Osteocyte (in vitro differentiated cells): Measurements from ENCODE around the gene DNM2. TPM values are rescaled to one million over a fixed set of nuclear protein-coding genes. Genes with fewer than 3 reads are reported as not detected.
"Not testable (repeated sequence)": the region's sequence is repeated elsewhere in the genome, so short reads cannot be mapped to it uniquely, and the experiment has no call there.

Experiments
- DNase-seq: peaks from one replicate; pipeline ENCODE4 v3.0.0; 2021; ENCODE audit warnings: mixed read lengths; ENCODE audit not compliant: unreplicated experiment; ENCODE audit errors: extremely low spot score
- H3K27ac Mint-ChIP-seq: one replicate; pipeline ENCODE4 v1.8.0; 2021; ENCODE audit warnings: mild to moderate bottlenecking, mixed read lengths; ENCODE audit not compliant: unreplicated experiment
- H3K27me3 Mint-ChIP-seq: one replicate; pipeline ENCODE4 v1.8.0; 2021; ENCODE audit warnings: mixed read lengths; ENCODE audit not compliant: unreplicated experiment
- H3K36me3 Mint-ChIP-seq: one replicate; pipeline ENCODE4 v1.8.0; 2021; ENCODE audit warnings: mixed read lengths; ENCODE audit not compliant: unreplicated experiment
- H3K4me1 Mint-ChIP-seq: one replicate; pipeline ENCODE4 v1.8.0; 2021; ENCODE audit warnings: mixed read lengths; ENCODE audit not compliant: unreplicated experiment
- H3K4me3 Mint-ChIP-seq: one replicate; pipeline ENCODE4 v1.8.0; 2021; ENCODE audit warnings: mild to moderate bottlenecking, moderate library complexity, mixed read lengths; ENCODE audit not compliant: unreplicated experiment
- H3K9me3 Mint-ChIP-seq: one replicate; pipeline ENCODE4 v1.8.0; 2021; ENCODE audit warnings: mixed read lengths; ENCODE audit not compliant: unreplicated experiment
- microRNA-seq: library from miRNA; unstranded; fragments of <30 nt; microRNA quantifications from one replicate; pipeline ENCODE4 v1.1.0, GENCODE V29; 2020; ENCODE audit not compliant: unreplicated experiment
- total RNA-seq: library from RNA; stranded (reverse); gene quantifications from 2 replicates; pipeline ENCODE4 v1.2.1, GENCODE V29; 2021
- TF ChIP-seq, protein P1 (sequence below): fragments of 200-600 bp; sonication (generic); IDR thresholded peaks from 2 replicates; pipeline ENCODE4 v1.5.0; 2021; ENCODE audit warnings: antibody characterized with exemption, mild to moderate bottlenecking, moderate library complexity

The DNM2 gene
- total RNA-seq, 1 donor from 2014 or later: 157 TPM

DNA sequence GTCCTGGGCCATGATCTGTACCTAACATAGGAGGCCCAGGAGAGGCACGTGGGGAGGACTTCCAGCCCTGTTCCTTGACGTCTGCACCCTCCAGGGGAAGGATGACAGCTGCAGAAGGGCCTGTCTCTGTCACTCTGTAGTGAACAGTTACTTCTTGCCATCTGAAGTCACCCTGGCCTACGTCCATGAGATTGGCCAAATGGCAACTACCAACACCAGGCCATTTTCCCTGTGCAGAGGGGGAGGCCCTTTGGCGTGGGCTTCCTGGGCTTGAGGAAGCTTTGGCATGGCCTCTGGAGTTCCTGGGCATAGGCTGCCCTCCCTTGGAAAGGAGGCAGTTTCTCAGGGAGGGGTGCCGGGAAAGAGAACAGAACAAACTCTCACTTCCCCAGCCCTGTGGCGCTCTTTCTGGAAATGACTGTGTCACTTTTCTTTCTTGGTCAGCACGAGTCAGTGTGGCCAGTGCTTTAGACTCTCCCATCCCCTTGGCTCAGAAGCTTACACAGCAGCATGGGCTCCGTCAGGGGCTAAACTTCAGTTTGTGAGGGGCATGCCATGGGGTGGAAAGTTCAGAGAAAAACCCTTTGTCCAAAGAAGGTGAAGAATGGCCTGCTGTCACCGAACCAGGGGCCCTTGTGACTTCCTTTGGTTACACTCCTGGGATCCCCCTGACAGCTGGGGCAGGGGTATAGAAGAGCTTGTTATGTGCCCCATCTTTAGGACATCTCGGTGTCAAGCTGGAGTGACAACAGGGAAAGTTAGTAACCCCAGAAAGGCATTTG, 158.8 kb downstream of the DNM2 start:
- H3K4me1 Mint-ChIP-seq: peaks cover 37% of the 10 kb centered on the region
- H3K27ac Mint-ChIP-seq: peak overlapping the region; percentile 60
- no peak overlapping the region for H3K4me3 Mint-ChIP-seq
- H3K36me3 Mint-ChIP-seq: peaks cover 3% of the 10 kb centered on the region
- TF ChIP-seq, protein P1, sequence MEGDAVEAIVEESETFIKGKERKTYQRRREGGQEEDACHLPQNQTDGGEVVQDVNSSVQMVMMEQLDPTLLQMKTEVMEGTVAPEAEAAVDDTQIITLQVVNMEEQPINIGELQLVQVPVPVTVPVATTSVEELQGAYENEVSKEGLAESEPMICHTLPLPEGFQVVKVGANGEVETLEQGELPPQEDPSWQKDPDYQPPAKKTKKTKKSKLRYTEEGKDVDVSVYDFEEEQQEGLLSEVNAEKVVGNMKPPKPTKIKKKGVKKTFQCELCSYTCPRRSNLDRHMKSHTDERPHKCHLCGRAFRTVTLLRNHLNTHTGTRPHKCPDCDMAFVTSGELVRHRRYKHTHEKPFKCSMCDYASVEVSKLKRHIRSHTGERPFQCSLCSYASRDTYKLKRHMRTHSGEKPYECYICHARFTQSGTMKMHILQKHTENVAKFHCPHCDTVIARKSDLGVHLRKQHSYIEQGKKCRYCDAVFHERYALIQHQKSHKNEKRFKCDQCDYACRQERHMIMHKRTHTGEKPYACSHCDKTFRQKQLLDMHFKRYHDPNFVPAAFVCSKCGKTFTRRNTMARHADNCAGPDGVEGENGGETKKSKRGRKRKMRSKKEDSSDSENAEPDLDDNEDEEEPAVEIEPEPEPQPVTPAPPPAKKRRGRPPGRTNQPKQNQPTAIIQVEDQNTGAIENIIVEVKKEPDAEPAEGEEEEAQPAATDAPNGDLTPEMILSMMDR: no peak
- H3K27me3 Mint-ChIP-seq: no peaks in the 10 kb centered on the region
- H3K9me3 Mint-ChIP-seq: no peaks in the 10 kb centered on the region
- DNase-seq: no peak

GRCh38 chr19:10877608-10878007, 159.7 kb downstream of the DNM2 start:
- H3K27ac Mint-ChIP-seq: peak overlapping the region; percentile 23
- DNase-seq, H3K4me3 Mint-ChIP-seq, H3K36me3 Mint-ChIP-seq, H3K27me3 Mint-ChIP-seq, H3K9me3 Mint-ChIP-seq: not testable (repeated sequence)
- peaks cover 43% of the 10 kb centered on the region for H3K4me1 Mint-ChIP-seq

GRCh38 chr19:10878253-10878652, 160.4 kb downstream of the DNM2 start:
- TF ChIP-seq, protein P1: no peak
- Mint-ChIP-seq H3K27ac (peak overlapping the region; percentile 23), H3K9me3 (no peaks in the 10 kb centered on the region), H3K4me1 (peaks cover 36% of the 10 kb centered on the region), H3K36me3 (peaks cover 3% of the 10 kb centered on the region), H3K4me3 (no peak overlapping the region), H3K27me3 (no peaks in the 10 kb centered on the region)
- DNase-seq: no peak

Small RNA genes within 50 kb of the gene (microRNA-seq; reads per million reads assigned to microRNA genes)
- gene MIR199A1: 16.4 reads per million, percentile 26 among the genes with 10 or more reads in this experiment
- gene MIR4748: not detected
- gene MIR638: not detected
- gene MIR6793: not detected

Other genes starting within 250 kb of the DNM2 start
- gene KEAP1, start 214.7 kb upstream of the DNM2 start, total RNA-seq: 80.1 and 80.9 TPM in 2 replicates
- gene S1PR5, start 200.6 kb upstream of the DNM2 start, total RNA-seq: 0.83 and 1.8 TPM in 2 replicates
- gene ATG4D, start 174.2 kb upstream of the DNM2 start, total RNA-seq: 28.7 and 30.9 TPM in 2 replicates
- 29.0 and 29.3 TPM in 2 replicates for gene KRI1, start 152.1 kb upstream of the DNM2 start, total RNA-seq
- gene CDKN2D, start 149.1 kb upstream of the DNM2 start, total RNA-seq: 9.4 and 13.0 TPM in 2 replicates
- not detected in 2 replicates for gene AP1M2, start 130.8 kb upstream of the DNM2 start, total RNA-seq
- gene SLC44A2, start 92.5 kb upstream of the DNM2 start, total RNA-seq: 225 and 233 TPM in 2 replicates
- gene ILF3, start 63.7 kb upstream of the DNM2 start, total RNA-seq: 223 and 231 TPM in 2 replicates
- 56.3 and 57.7 TPM in 2 replicates for gene QTRT1, start 16.6 kb upstream of the DNM2 start, total RNA-seq
- gene TMED1, start 118.1 kb downstream of the DNM2 start, total RNA-seq: 33.6 and 35.5 TPM in 2 replicates
- 0.27 TPM in 1 of 2 replicates, not detected in the other for gene C19orf38, start 130.3 kb downstream of the DNM2 start, total RNA-seq
- 66.7 and 70.8 TPM in 2 replicates for gene CARM1, start 153.5 kb downstream of the DNM2 start, total RNA-seq
- gene YIPF2, start 210.6 kb downstream of the DNM2 start, total RNA-seq: 68.4 and 79.5 TPM in 2 replicates
- 25.7 and 25.8 TPM in 2 replicates for gene TIMM29, start 210.7 kb downstream of the DNM2 start, total RNA-seq
- gene SMARCA4, start 243.0 kb downstream of the DNM2 start, total RNA-seq: 130 and 131 TPM in 2 replicates